GM18870 (cell line): ENCODE data around the gene UBE3A.

Source experiments
- ATAC-seq: cut with Tn5 transposase; IDR thresholded peaks from one replicate; pipeline ENCODE4 v1.9.1; 2021; ENCODE audit warnings: moderate library complexity; ENCODE audit not compliant: unreplicated experiment

The UBE3A gene

DNA sequence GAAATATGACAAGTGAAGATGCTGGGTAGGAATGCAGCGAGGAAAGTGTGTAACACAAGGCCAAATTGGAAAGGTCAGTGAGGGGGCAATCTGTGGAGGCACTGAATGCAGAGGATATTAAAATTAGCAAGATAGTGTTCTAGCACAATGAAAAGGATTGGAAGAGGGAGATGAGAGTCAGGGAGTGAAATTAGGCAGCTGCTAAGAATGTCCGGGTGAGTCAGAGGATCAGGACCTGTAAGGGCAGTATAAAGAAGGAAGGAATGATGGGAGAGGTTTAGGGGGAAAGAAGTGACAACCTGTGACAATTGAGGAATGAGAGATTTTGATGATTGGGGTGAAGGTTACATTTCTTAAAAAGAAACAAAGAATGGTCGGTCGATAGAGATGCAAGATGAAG, 103.5 kb downstream of the UBE3A start:
- no peak for ATAC-seq

- ATAC-seq = no peak
Observed at GRCh38 chr15:25333049-25333448, 105.8 kb downstream of the UBE3A start.

DNA sequence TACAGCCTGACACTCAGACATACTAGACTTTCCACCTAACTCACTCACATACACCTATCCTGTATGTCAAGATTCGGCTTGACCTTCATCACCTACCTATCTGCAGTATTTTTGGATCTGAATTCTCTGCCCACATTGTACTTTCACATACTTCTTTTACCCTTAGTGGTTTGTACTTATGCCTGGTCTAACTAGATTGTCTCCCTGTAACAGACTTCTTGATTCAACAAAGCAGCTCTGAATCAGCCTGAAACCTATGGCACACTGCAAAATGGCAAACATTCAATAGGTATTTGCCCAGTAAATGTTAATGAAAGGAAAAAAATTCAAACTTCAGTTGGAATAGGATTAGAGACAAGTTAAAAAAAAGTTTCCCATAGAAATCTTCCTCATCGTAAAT, 106.5 kb downstream of the UBE3A start:
- ATAC-seq = no peak

DNA sequence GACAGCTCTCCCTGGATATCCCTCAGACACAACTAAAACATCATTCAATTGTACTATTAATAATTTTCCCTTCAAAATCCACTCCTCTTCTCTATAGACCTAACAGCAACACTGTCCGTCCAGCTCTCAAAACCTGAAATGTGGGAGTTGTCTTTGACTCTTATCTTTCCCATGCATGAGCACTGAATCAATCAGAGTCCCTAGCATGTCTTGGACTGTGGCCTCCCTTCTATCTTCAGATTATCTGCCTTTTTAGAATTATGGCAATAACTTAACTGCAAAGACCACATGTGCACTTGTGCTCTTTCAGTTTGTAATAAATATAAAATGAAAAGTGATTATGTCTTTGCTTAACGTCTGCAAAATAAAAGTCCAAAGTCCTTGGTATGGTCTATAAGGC, 107.0 kb downstream of the UBE3A start:
- ATAC-seq = no peak

DNA sequence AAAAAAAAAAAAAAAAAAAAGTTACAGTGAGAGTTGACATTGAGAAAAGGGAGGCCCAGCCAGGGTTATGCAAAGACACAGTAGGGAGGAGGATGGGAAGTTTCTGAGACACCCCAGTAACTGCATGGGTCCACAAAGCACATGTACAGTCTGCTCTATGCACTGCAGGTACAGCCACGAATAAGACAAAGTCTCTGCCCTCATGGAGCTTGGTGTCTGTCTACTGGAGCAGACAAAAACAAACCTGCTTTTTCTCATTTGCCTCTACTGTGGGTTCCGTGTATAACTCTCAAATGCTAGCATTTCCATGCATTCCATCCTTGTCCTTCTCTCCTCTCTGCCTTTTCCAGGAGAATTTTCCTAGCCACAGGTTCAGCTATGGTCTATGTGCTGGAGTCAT, 107.4 kb downstream of the UBE3A start:
- no peak for ATAC-seq

- no peak for ATAC-seq
Observed at GRCh38 chr15:25329696-25330095, 109.1 kb downstream of the UBE3A start.

DNA sequence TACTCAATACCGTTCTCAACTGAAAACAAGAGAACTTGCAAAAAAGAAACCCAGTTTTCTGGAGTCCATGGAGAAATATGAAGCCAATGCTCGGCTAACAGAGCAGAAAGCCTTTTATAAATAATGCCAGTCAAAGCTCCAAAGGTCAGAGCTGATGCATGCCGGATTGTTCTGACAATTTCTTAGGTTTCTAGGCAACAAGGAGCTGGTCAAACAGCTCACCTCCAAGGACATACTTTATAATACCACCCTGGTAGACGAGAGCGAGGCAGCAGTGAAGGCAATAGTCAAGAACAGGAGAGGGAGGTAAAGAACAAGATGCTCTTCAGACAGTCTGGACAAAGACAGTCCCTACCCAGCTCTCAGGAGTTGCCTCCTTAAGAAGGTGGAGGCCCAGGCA, 111.1 kb downstream of the UBE3A start:
- ATAC-seq = no peak

DNA sequence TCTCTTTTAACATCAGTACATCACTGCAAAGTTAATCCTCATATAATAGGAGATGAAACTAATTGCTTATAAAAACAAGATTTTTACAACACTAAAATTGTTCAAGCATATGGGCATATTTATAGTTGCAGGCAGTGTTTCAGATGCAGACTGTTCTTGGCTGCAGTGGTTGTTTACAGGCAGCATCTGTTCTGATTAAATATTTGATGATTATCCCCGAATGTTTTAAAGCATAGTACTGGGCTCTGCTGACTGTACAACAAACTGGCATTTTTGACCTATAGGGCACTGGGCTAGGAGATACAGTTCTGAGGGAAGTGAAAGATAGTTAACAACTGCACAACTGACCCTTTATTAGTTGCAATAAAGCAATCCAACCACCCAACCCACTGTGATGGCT, 113.6 kb downstream of the UBE3A start:
- ATAC-seq = no peak

DNA sequence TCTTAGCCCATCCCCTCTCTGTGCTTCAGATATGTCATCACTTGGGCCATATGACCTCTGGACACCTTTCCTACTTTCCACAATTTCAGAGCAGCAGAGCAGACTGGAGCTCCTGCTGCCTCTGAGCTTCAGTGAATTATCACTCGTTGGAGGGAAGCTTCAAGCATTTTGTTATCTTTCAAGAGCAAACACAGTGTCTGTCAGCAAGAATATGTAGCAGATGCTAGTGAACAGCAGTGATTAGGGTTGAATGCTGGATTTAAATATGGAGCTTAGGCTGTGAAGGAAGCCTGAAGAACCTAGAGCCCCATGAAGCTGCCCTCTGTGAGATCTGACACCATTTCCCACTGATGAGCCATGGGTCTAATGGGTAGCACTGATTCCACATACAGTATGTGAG, 115.4 kb downstream of the UBE3A start:
- no peak for ATAC-seq

- no peak for ATAC-seq
Observed at GRCh38 chr15:25287823-25288222, 151.0 kb downstream of the UBE3A start.
